Measurements from ENCODE around the gene RXRA.

DNA sequence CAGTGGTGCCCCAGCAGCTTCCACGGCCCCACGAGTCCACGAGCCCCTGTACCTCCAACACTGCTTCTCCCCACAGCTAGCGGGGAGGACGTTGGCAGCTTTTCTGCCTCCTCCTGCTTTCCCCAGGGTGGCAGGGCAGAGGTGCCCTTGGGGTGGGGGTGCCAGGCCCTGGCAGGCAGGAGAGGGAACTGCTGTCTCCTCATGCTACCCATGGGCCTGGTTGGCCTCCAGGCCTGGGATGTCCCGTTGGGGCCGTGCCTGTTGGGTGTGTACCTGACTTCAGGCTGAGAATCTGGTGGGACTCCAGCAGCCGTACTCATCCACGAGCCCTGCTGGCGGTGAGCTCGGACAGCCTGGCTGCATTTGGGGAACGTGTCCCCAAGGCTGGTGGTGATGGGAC lies 27.3 kb downstream of the RXRA start:
- no peak for TF ChIP-seq POLR2A (IDR thresholded peaks at IDR 0.05)
- TF ChIP-seq, protein P1, sequence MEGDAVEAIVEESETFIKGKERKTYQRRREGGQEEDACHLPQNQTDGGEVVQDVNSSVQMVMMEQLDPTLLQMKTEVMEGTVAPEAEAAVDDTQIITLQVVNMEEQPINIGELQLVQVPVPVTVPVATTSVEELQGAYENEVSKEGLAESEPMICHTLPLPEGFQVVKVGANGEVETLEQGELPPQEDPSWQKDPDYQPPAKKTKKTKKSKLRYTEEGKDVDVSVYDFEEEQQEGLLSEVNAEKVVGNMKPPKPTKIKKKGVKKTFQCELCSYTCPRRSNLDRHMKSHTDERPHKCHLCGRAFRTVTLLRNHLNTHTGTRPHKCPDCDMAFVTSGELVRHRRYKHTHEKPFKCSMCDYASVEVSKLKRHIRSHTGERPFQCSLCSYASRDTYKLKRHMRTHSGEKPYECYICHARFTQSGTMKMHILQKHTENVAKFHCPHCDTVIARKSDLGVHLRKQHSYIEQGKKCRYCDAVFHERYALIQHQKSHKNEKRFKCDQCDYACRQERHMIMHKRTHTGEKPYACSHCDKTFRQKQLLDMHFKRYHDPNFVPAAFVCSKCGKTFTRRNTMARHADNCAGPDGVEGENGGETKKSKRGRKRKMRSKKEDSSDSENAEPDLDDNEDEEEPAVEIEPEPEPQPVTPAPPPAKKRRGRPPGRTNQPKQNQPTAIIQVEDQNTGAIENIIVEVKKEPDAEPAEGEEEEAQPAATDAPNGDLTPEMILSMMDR (IDR thresholded peaks at IDR 0.05), result no peak
- no peak for TF ChIP-seq POLR2AphosphoS5 (IDR thresholded peaks at IDR 0.05; ENCODE audit: insufficient read depth in 1 of 2, low read depth in 1 of 2)

All from vagina (tissue), 2 donors.